DND-41 (cell line): ENCODE results near the gene HIVEP1.

Experiments
- ATAC-seq: fragments of 200-7000 bp; cut with Tn5 transposase; 3 replicates; pipeline ENCODE4 v1.9.1; 2021; ENCODE audit warnings: low read depth; ENCODE audit not compliant: insufficient read depth
- DNase-seq: peaks from one replicate; pipeline ENCODE4 v3.0.0-alpha.2; 2020
- H2AFZ ChIP-seq: 2 replicates; pipeline ENCODE4 v1.6.0; 2012; ENCODE audit warnings: low read depth, low read length
- H3K27ac ChIP-seq: 2 replicates; pipeline ENCODE4 v1.5.1; 2012; ENCODE audit warnings: low read length, inconsistent platforms
- H3K27me3 ChIP-seq: fragments of 200-600 bp; sonication (generic); 2 replicates; pipeline ENCODE4 v1.6.0; 2012; ENCODE audit warnings: low read length, mild to moderate bottlenecking, inconsistent platforms; ENCODE audit not compliant: insufficient read depth, poor library complexity
- H3K36me3 ChIP-seq: 2 replicates; pipeline ENCODE4 v1.5.1; 2012; ENCODE audit warnings: low read length, inconsistent platforms; ENCODE audit not compliant: insufficient read depth
- H3K4me1 ChIP-seq: 2 replicates; pipeline ENCODE4 v1.5.1; 2012; ENCODE audit warnings: mild to moderate bottlenecking, low read length; ENCODE audit not compliant: insufficient read depth
- H3K4me2 ChIP-seq: 2 replicates; pipeline ENCODE4 v1.6.0; 2012; ENCODE audit warnings: mild to moderate bottlenecking, moderate library complexity, low read length, inconsistent platforms; ENCODE audit not compliant: insufficient read depth
- H3K4me3 ChIP-seq, 2 experiments: fragments of 200-600 bp in 1 of 2; shearing (Covaris generic) in 1 of 2; 2 replicates each; pipeline ENCODE4 v1.5.1; 2012 to 2016; ENCODE audit warnings: inconsistent platforms in 2 of 2, low read length in 2 of 2, mild to moderate bottlenecking in 2 of 2, low read depth in 1 of 2, moderate library complexity in 1 of 2
- H3K79me2 ChIP-seq: 2 replicates; pipeline ENCODE4 v1.6.0; 2012; ENCODE audit warnings: low read length, inconsistent platforms; ENCODE audit not compliant: insufficient read depth
- H3K9ac ChIP-seq: 2 replicates; pipeline ENCODE4 v1.6.0; 2012; ENCODE audit warnings: low read depth, mild to moderate bottlenecking, inconsistent platforms, low read length, moderate library complexity
- H3K9me3 ChIP-seq: 2 replicates; pipeline ENCODE4 v1.5.1; 2012; ENCODE audit warnings: low read length, moderate library complexity, mild to moderate bottlenecking, inconsistent platforms; ENCODE audit not compliant: insufficient read depth, severe bottlenecking
- H4K20me1 ChIP-seq: 2 replicates; pipeline ENCODE4 v1.6.0; 2012; ENCODE audit warnings: low read length; ENCODE audit not compliant: insufficient read depth
- CTCF ChIP-seq: IDR thresholded peaks from 2 replicates; pipeline ENCODE4 v1.5.1; 2012; ENCODE audit warnings: borderline replicate concordance, low read length, moderate library complexity, mild to moderate bottlenecking; ENCODE audit not compliant: poor library complexity, severe bottlenecking; ENCODE audit errors: extremely low read depth
- EZH2 ChIP-seq: IDR thresholded peaks from 3 replicates; pipeline ENCODE4 v1.6.1; 2012; ENCODE audit warnings: borderline replicate concordance, low read depth, mild to moderate bottlenecking, moderate library complexity, low read length, inconsistent platforms; ENCODE audit not compliant: severe bottlenecking

The HIVEP1 gene

GRCh38 chr6:12158686-12159415, 146.7 kb downstream of the HIVEP1 start:
- Histone ChIP-seq H3K27ac (no peak overlapping the region), H4K20me1 (0 out of 2 replicates have a peak, but pooled peaks cover 5% of the 10 kb centered on the region), H3K9ac (no peak overlapping the region), H3K4me1 (peaks cover 15% of the 10 kb centered on the region), H3K36me3 (peaks cover 1% of the 10 kb centered on the region; the same call in 1 of the 2 replicates), H3K4me3 (no peak overlapping the region), H3K9me3 (no peaks in the 10 kb centered on the region), H3K4me2 (no peak overlapping the region), H3K79me2 (no peaks in the 10 kb centered on the region), H2AFZ (no peak overlapping the region), H3K27me3 (no peaks in the 10 kb centered on the region)
- DNase-seq (no peak), ATAC-seq (no peak)
- TF ChIP-seq EZH2 = no peak
- no peak for TF ChIP-seq CTCF

- TF ChIP-seq CTCF (no peak), EZH2 (no peak)
- Histone ChIP-seq H4K20me1 (0 out of 2 replicates have a peak, but pooled peaks cover 6% of the 10 kb centered on the region), H3K4me2 (no peak overlapping the region), H3K27me3 (no peaks in the 10 kb centered on the region), H3K79me2 (no peaks in the 10 kb centered on the region), H3K4me3 (no peak overlapping the region), H2AFZ (no peak overlapping the region), H3K4me1 (peaks cover 16% of the 10 kb centered on the region), H3K9me3 (no peaks in the 10 kb centered on the region), H3K9ac (no peak overlapping the region), H3K36me3 (peaks cover 3% of the 10 kb centered on the region; the same call in 1 of the 2 replicates), H3K27ac (no peak overlapping the region)
- DNase-seq (no peak), ATAC-seq (no peak)
These were observed 148.2 kb downstream of the HIVEP1 start for GRCh38 chr6:12160326-12160725.

GRCh38 chr6:12162213-12162612, 150.1 kb downstream of the HIVEP1 start:
- 0 out of 2 replicates have a peak, but pooled peaks cover 6% of the 10 kb centered on the region for H4K20me1 ChIP-seq
- no peak overlapping the region for H3K9ac ChIP-seq
- ATAC-seq (no peak), DNase-seq (no peak)
- no peaks in the 10 kb centered on the region for H3K79me2 ChIP-seq
- H3K4me2 ChIP-seq = no peak overlapping the region
- H3K36me3 ChIP-seq = peaks cover 3% of the 10 kb centered on the region; the same call in 1 of the 2 replicates
- no peak overlapping the region for H2AFZ ChIP-seq
- TF ChIP-seq CTCF (no peak), EZH2 (no peak)
- no peak overlapping the region for H3K27ac ChIP-seq
- no peak overlapping the region for H3K4me3 ChIP-seq
- H3K27me3 ChIP-seq = no peaks in the 10 kb centered on the region
- H3K4me1 ChIP-seq = peaks cover 16% of the 10 kb centered on the region
- no peaks in the 10 kb centered on the region for H3K9me3 ChIP-seq
